ENCODE measurements around the gene WNT7B.
A peak's percentile ranks its signal among the peaks of the same experiment; 100 is the strongest.
"Not testable (repeated sequence)": the region's sequence is repeated elsewhere in the genome, so short reads cannot be mapped to it uniquely, and the experiment has no call there.

WNT7B gene

GRCh38 chr22:46007003-46007847 lies 30.3 kb upstream of the WNT7B start:
- Mint-ChIP-seq H3K27me3 (ENCODE audit: low read depth, poor library complexity) (peaks cover 7% of the 10 kb centered on the region), H3K36me3 (ENCODE audit: low read depth) (no peaks in the 10 kb centered on the region), H3K4me1 (peaks cover 8% of the 10 kb centered on the region), H3K4me3 (no peak overlapping the region), H3K9me3 (peaks cover 3% of the 10 kb centered on the region), H3K27ac (no peak overlapping the region)
- no peak for DNase-seq
- TF ChIP-seq CTCF (IDR thresholded peaks at IDR 0.05), result no peak

GRCh38 chr22:46006379-46007002 lies 29.5 kb upstream of the WNT7B start:
- no peaks in the 10 kb centered on the region for H3K36me3 Mint-ChIP-seq (ENCODE audit: low read depth)
- peaks cover 12% of the 10 kb centered on the region for H3K4me1 Mint-ChIP-seq
- TF ChIP-seq CTCF (IDR thresholded peaks at IDR 0.05), result peak; percentile 95
- DNase-seq, result peak; percentile 95
- H3K27ac Mint-ChIP-seq, result no peak overlapping the region
- H3K27me3 Mint-ChIP-seq (ENCODE audit: low read depth, poor library complexity), result peaks cover 7% of the 10 kb centered on the region
- no peak overlapping the region for H3K4me3 Mint-ChIP-seq
- H3K9me3 Mint-ChIP-seq, result peaks cover 3% of the 10 kb centered on the region

- not testable (repeated sequence) for H3K4me3 Mint-ChIP-seq; H3K27me3 Mint-ChIP-seq (ENCODE audit: low read depth, poor library complexity); H3K36me3 Mint-ChIP-seq (ENCODE audit: low read depth); DNase-seq; H3K9me3 Mint-ChIP-seq; H3K27ac Mint-ChIP-seq
- H3K4me1 Mint-ChIP-seq, result peaks cover 13% of the 10 kb centered on the region
These were observed 28.2 kb upstream of the WNT7B start for GRCh38 chr22:46005116-46005705.

- no peak for TF ChIP-seq CTCF (IDR thresholded peaks at IDR 0.05)
- H3K4me3 Mint-ChIP-seq, result no peak overlapping the region
- no peaks in the 10 kb centered on the region for H3K36me3 Mint-ChIP-seq (ENCODE audit: low read depth)
- H3K27me3 Mint-ChIP-seq (ENCODE audit: low read depth, poor library complexity), result peaks cover under 1% of the 10 kb centered on the region
- peaks cover 13% of the 10 kb centered on the region for H3K4me1 Mint-ChIP-seq
- no peak for DNase-seq
- H3K9me3 Mint-ChIP-seq, result no peaks in the 10 kb centered on the region
- H3K27ac Mint-ChIP-seq, result no peak overlapping the region
These were observed 27.3 kb upstream of the WNT7B start for GRCh38 chr22:46004105-46004866.

GRCh38 chr22:46003271-46004091 lies 26.5 kb upstream of the WNT7B start:
- H3K4me1 Mint-ChIP-seq, result peaks cover 18% of the 10 kb centered on the region

More at GRCh38 chr22:46003271-46004091, 26.5 kb upstream of the WNT7B start:
- H3K9me3 Mint-ChIP-seq, result no peaks in the 10 kb centered on the region
- DNase-seq, result no peak
- no peak overlapping the region for H3K27ac Mint-ChIP-seq
- no peak for TF ChIP-seq CTCF (IDR thresholded peaks at IDR 0.05)
- H3K4me3 Mint-ChIP-seq, result no peak overlapping the region
- H3K36me3 Mint-ChIP-seq (ENCODE audit: low read depth), result no peaks in the 10 kb centered on the region
- peaks cover 9% of the 10 kb centered on the region for H3K27me3 Mint-ChIP-seq (ENCODE audit: low read depth, poor library complexity)

Data from nephron progenitor cell (in vitro differentiated cells).